HCT116 (cell line): ENCODE results near the gene CES5A. TPM values are rescaled to one million over a fixed set of nuclear protein-coding genes. Genes with fewer than 3 reads are reported as not detected.

Experiments used
- ATAC-seq: fragments of 200-7000 bp; cut with Tn5 transposase; 2 replicates; pipeline ENCODE4 v1.9.1; 2020; ENCODE audit warnings: mild to moderate bottlenecking, moderate library complexity
- BruUV-seq: library from RNA; stranded (reverse); fragments of 400-500 nt; replicated peaks from 2 replicates; lab custom pipeline; 2021; lab: Mats Ljungman, UMichigan
- CTCF ChIA-PET: fragments of 300-600 bp; sonication (Branson Sonifier 250); formaldehyde crosslinking; loops from one replicate; lab custom pipeline; 2021; ENCODE audit warnings: antibody characterized with exemption; lab: Charles Lee
- POLR2A ChIA-PET: fragments of 300-600, 350-600 bp; sonication (Branson Sonifier 250); formaldehyde crosslinking; loops from one replicate; lab custom pipeline; 2021; ENCODE audit warnings: antibody characterized with exemption; lab: Charles Lee
- RAD21 ChIA-PET, 2 experiments: fragments of 300-600 bp; sonication (Branson Sonifier 250); formaldehyde crosslinking; loops; one replicate each; lab custom pipeline; 2023; ENCODE audit warnings: low total read pairs in 2 of 2; ENCODE audit not compliant: uncharacterized antibody in 2 of 2, unreplicated experiment in 2 of 2, low non-redundant PET in 1 of 2; lab: Charles Lee
- DNase-seq: peaks from one replicate; pipeline ENCODE4 v3.0.0-alpha.2; 2010; ENCODE audit warnings: low read depth, low spot score
- H2AFZ ChIP-seq: fragments of 200-600 bp; shearing (Covaris generic), sonication (generic); 2 replicates; pipeline ENCODE4 v1.6.1; 2017; ENCODE audit warnings: low read depth, mixed run types, mixed read lengths, antibody characterized with exemption, low read length; ENCODE audit not compliant: poor library complexity, severe bottlenecking
- H3K27ac ChIP-seq: 2 replicates; pipeline ENCODE4 v1.5.1; 2012; ENCODE audit warnings: low read depth, low read length
- H3K27me3 ChIP-seq: fragments of 200-600 bp; sonication (generic); 2 replicates; pipeline ENCODE4 v1.6.1; 2016; ENCODE audit warnings: mixed run types, low read length, mixed read lengths; ENCODE audit not compliant: insufficient read depth
- H3K36me3 ChIP-seq, 2 experiments: fragments of 200-500 bp in 1 of 2; fragments of 200-600 bp in 1 of 2; sonication (Bioruptor generic) in 1 of 2; sonication (generic) in 1 of 2; 2 replicates each; pipeline versions ENCODE4 v1.5.1 to v1.6.1; 2014 to 2016; ENCODE audit warnings: low read length in 2 of 2, inconsistent platforms in 1 of 2, mixed read lengths in 1 of 2, mixed run types in 1 of 2; ENCODE audit not compliant: insufficient read depth in 2 of 2, control insufficient read depth in 1 of 2
- H3K4me1 ChIP-seq, 2 experiments: fragments of 200-600 bp in 1 of 2; sonication (generic) in 1 of 2; 2 replicates each; pipeline versions ENCODE4 v1.5.1 to v1.6.1; 2012 to 2017; ENCODE audit warnings: low read length in 2 of 2, inconsistent platforms in 1 of 2, mild to moderate bottlenecking in 1 of 2, mixed read lengths in 1 of 2, mixed run types in 1 of 2, moderate library complexity in 1 of 2; ENCODE audit not compliant: insufficient read depth in 2 of 2, control insufficient read depth in 1 of 2
- H3K4me2 ChIP-seq: fragments of 200-600 bp; sonication (generic); 2 replicates; pipeline ENCODE4 v1.6.1; 2017; ENCODE audit warnings: mixed run types, low read length, mixed read lengths
- H3K4me3 ChIP-seq, 2 experiments: fragments of 200-600 bp in 1 of 2; sonication (generic) in 1 of 2; replicated peaks in 1 of 2; 2 replicates each; pipeline ENCODE4 v1.5.1; 2011 to 2016; ENCODE audit warnings: low read length in 2 of 2, control low read depth in 1 of 2, low read depth in 1 of 2, mild to moderate bottlenecking in 1 of 2, mixed read lengths in 1 of 2, mixed run types in 1 of 2
- H3K79me2 ChIP-seq: fragments of 200-600 bp; sonication (generic); 2 replicates; pipeline ENCODE4 v1.6.1; 2017; ENCODE audit warnings: mild to moderate bottlenecking, mixed run types, low read length, moderate library complexity, mixed read lengths; ENCODE audit not compliant: insufficient read depth
- H3K9ac ChIP-seq: fragments of 200-600 bp; sonication (generic); 2 replicates; pipeline ENCODE4 v1.6.1; 2016; ENCODE audit warnings: low read length, mixed read lengths
- H3K9me2 ChIP-seq: fragments of 200-600 bp; sonication (generic), shearing (Covaris generic); 2 replicates; pipeline ENCODE4 v1.6.1; 2017; ENCODE audit warnings: mixed run types, mild to moderate bottlenecking, moderate library complexity; ENCODE audit not compliant: insufficient read depth
- H3K9me3 ChIP-seq, 2 experiments: fragments of 200-500 bp in 1 of 2; fragments of 200-600 bp in 1 of 2; sonication (Bioruptor generic) in 1 of 2; sonication (generic) in 1 of 2; 2 replicates each; pipeline ENCODE4 v1.6.1; 2014 to 2017; ENCODE audit warnings: low read length in 2 of 2, mixed read lengths in 2 of 2, inconsistent platforms in 1 of 2, low read depth in 1 of 2, mild to moderate bottlenecking in 1 of 2, mixed run types in 1 of 2, moderate library complexity in 1 of 2; ENCODE audit not compliant: control insufficient read depth in 1 of 2, insufficient read depth in 1 of 2
- H4K20me1 ChIP-seq: fragments of 200-600 bp; sonication (generic), shearing (Covaris generic); 2 replicates; pipeline ENCODE4 v1.6.1; 2017; ENCODE audit warnings: mixed run types, mild to moderate bottlenecking, moderate library complexity; ENCODE audit not compliant: insufficient read depth
- CEBPB ChIP-seq: IDR thresholded peaks from 2 replicates; pipeline ENCODE4 v1.6.1; 2012; ENCODE audit warnings: low read depth
- EZH2 ChIP-seq: fragments of 200-600 bp; sonication (generic); IDR thresholded peaks from 2 replicates; pipeline ENCODE4 v1.6.1; 2017; ENCODE audit warnings: antibody characterized with exemption, mixed run types
- EZH2phosphoT487 ChIP-seq: fragments of 200-600 bp; IDR thresholded peaks from 2 replicates; pipeline ENCODE4 v1.6.1; 2018; ENCODE audit warnings: antibody characterized with exemption, borderline replicate concordance
- JUND ChIP-seq: IDR thresholded peaks from 2 replicates; pipeline ENCODE4 v1.6.1; 2012
- POLR2A ChIP-seq: IDR thresholded peaks from 2 replicates; pipeline ENCODE4 v1.7.0; 2011; ENCODE audit warnings: borderline replicate concordance; ENCODE audit not compliant: insufficient read depth, insufficient read length; ENCODE audit errors: extremely low read depth
- POLR2AphosphoS5 ChIP-seq: IDR thresholded peaks from 2 replicates; pipeline ENCODE4 v1.6.1; 2011; ENCODE audit warnings: mild to moderate bottlenecking, low read depth, low read length, moderate library complexity
- RAD21 ChIP-seq: IDR thresholded peaks from 2 replicates; pipeline ENCODE4 v1.6.1; 2012; ENCODE audit warnings: low read depth, mild to moderate bottlenecking
- SP1 ChIP-seq: IDR thresholded peaks from 2 replicates; pipeline ENCODE4 v1.6.1; 2012; ENCODE audit warnings: low read depth
- intact Hi-C: fragments of 100-400 bp; cut with micrococcal nuclease; formaldehyde crosslinking; loops from 2 replicates; pipeline ENCODE4 v1.10.0; 2022
- total RNA-seq: library from RNA; stranded (reverse); gene quantifications from one replicate; pipeline ENCODE4 v1.2.1, GENCODE V29; 2021; ENCODE audit not compliant: unreplicated experiment
- TF ChIP-seq, protein P1 (sequence below), 3 experiments: fragments of 200-600 bp in 1 of 3; sonication (generic) in 1 of 3; IDR thresholded peaks in 2 of 3; conservative IDR thresholded peaks in 1 of 3; 2 replicates each; pipeline ENCODE4 v1.5.1; 2012 to 2017; ENCODE audit warnings: low read depth in 2 of 3, low read length in 2 of 3, antibody characterized with exemption in 1 of 3, borderline replicate concordance in 1 of 3, control low read depth in 1 of 3, mild to moderate bottlenecking in 1 of 3, mixed read lengths in 1 of 3, mixed run types in 1 of 3, moderate library complexity in 1 of 3; ENCODE audit not compliant: insufficient read depth in 1 of 3
- TF ChIP-seq, protein P2 (sequence below): IDR thresholded peaks from 2 replicates; pipeline ENCODE4 v1.6.1; 2012; ENCODE audit warnings: low read depth

Gene CES5A
- total RNA-seq, 1 experiment from 2014 or later, result not detected

DNA sequence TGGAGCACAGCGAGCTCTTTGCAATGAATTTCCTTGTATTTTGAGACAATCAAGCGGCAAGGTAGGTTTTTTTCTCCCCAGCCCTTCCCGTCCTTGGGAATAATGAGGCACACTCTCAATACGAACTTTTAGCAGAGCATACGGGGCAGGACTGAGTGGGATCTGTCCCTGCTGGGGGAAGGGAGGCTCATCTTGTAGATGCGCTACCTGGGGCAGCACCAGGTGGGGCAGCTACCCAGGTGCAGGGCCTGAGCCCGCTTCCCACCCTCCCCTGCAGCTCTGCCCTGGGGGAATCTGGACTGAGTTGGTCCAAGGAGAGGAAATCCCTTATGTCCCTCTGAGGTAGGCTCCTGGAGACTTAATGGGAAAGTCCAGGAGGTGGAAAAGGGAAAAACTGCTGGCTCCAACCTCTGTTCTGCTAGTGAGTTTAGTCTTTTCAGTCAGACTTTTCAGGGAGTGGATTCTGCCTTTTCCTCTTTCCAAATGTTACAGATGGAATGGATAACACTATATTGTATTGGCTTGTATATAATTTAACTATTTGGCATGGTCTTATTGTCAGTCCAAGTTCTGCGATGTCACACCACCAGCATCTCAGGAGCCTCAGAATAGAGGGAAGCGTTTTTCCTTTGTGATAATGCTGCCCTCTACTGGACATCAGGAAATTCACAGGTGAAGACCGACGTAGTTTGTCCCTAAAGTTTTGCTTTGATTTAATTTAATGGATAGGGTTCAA lies 32.6 kb downstream of the CES5A start:
- H3K79me2 ChIP-seq, result no peaks in the 10 kb centered on the region
- ATAC-seq (peak; percentile 76), DNase-seq (peak; percentile 18)
- no peak overlapping the region for H3K27ac ChIP-seq
- RAD21 ChIA-PET, result no interaction called here
- no peaks in the 10 kb centered on the region for H3K36me3 ChIP-seq
- no peaks in the 10 kb centered on the region for H3K4me1 ChIP-seq
- H3K9ac ChIP-seq, result no peak overlapping the region
- H2AFZ ChIP-seq, result no peak overlapping the region
- CTCF ChIA-PET, result interaction anchor here (0.7 to 1.6 kb wide), 3 partner anchors 130 to 378 kb away, joined by 3 to 15 read pairs (median 11); no protein-coding TSS in a partner anchor
- peaks cover 24% of the 10 kb centered on the region for H3K27me3 ChIP-seq
- intact Hi-C loops, result loop anchor here (1.0 to 5.0 kb wide), 3 partner anchors 130 to 377 kb away; no protein-coding TSS in a partner anchor
- POLR2A ChIA-PET, result interaction anchor here (1.0 kb wide), 1 partner anchor 130 kb away, joined by 3 read pairs; no protein-coding TSS in a partner anchor
- H3K9me3 ChIP-seq, result no peaks in the 10 kb centered on the region
- H3K4me3 ChIP-seq, result no peak overlapping the region
- BruUV-seq, result no TSS peak
- no peak overlapping the region for H3K4me2 ChIP-seq
- no peaks in the 10 kb centered on the region for H3K9me2 ChIP-seq
- no peaks in the 10 kb centered on the region for H4K20me1 ChIP-seq
- no peak for TF ChIP-seq EZH2phosphoT487
- TF ChIP-seq EZH2, result no peak
- TF ChIP-seq RAD21, result peak; percentile 77
- TF ChIP-seq, protein P1, sequence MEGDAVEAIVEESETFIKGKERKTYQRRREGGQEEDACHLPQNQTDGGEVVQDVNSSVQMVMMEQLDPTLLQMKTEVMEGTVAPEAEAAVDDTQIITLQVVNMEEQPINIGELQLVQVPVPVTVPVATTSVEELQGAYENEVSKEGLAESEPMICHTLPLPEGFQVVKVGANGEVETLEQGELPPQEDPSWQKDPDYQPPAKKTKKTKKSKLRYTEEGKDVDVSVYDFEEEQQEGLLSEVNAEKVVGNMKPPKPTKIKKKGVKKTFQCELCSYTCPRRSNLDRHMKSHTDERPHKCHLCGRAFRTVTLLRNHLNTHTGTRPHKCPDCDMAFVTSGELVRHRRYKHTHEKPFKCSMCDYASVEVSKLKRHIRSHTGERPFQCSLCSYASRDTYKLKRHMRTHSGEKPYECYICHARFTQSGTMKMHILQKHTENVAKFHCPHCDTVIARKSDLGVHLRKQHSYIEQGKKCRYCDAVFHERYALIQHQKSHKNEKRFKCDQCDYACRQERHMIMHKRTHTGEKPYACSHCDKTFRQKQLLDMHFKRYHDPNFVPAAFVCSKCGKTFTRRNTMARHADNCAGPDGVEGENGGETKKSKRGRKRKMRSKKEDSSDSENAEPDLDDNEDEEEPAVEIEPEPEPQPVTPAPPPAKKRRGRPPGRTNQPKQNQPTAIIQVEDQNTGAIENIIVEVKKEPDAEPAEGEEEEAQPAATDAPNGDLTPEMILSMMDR (IDR thresholded peaks at IDR 0.05 in 2 of 3, conservative IDR thresholded peaks at IDR 0.05 in 1 of 3; ENCODE audit: borderline replicate concordance in 1 of 3, insufficient read depth in 1 of 3, low read depth in 2 of 3, low read length in 2 of 3), result peak; percentile 58 to 75 (median 74); a peak in 5 of 6 replicates

DNA sequence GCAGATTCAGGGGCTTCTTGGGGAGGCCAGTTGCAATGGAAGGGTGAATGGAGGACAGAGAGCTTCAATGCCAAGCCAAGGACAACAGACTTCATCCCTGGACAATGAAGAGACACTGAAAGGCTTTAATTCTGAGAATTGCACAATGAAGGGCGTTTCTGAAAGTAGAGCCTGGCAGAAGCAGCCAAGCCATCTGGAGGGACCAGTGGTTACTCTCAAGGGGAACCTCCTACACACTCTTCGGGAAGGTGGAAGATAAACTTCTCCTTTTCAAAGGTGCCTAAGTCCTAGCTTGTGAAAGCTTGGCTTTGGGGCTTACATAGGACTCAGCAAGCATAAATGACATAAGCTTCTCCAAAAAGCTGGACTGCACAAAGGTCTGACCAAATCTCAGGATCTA lies 36.1 kb downstream of the CES5A start:
- Histone ChIP-seq H3K4me1 (no peaks in the 10 kb centered on the region), H3K27ac (no peak overlapping the region), H3K79me2 (no peaks in the 10 kb centered on the region), H3K4me2 (no peak overlapping the region), H3K9ac (no peak overlapping the region), H3K4me3 (no peak overlapping the region), H3K9me2 (no peaks in the 10 kb centered on the region), H3K36me3 (no peaks in the 10 kb centered on the region), H2AFZ (no peak overlapping the region), H4K20me1 (no peaks in the 10 kb centered on the region), H3K27me3 (peaks cover 5% of the 10 kb centered on the region; the same call in 1 of the 2 replicates), H3K9me3 (no peaks in the 10 kb centered on the region)
- no TSS peak for BruUV-seq
- ChIA-PET RAD21 (no interaction called here), POLR2A (no interaction called here), CTCF (no interaction called here)
- intact Hi-C loops, result no loop called here
- ATAC-seq (no peak), DNase-seq (no peak)
- TF ChIP-seq, protein P1 (IDR thresholded peaks at IDR 0.05 in 2 of 3, conservative IDR thresholded peaks at IDR 0.05 in 1 of 3; ENCODE audit: borderline replicate concordance in 1 of 3, insufficient read depth in 1 of 3, low read depth in 2 of 3, low read length in 2 of 3), result no peak
- TF ChIP-seq EZH2, result no peak
- no peak for TF ChIP-seq JUND
- no peak for TF ChIP-seq POLR2A
- TF ChIP-seq POLR2AphosphoS5, result no peak
- TF ChIP-seq, protein P2, sequence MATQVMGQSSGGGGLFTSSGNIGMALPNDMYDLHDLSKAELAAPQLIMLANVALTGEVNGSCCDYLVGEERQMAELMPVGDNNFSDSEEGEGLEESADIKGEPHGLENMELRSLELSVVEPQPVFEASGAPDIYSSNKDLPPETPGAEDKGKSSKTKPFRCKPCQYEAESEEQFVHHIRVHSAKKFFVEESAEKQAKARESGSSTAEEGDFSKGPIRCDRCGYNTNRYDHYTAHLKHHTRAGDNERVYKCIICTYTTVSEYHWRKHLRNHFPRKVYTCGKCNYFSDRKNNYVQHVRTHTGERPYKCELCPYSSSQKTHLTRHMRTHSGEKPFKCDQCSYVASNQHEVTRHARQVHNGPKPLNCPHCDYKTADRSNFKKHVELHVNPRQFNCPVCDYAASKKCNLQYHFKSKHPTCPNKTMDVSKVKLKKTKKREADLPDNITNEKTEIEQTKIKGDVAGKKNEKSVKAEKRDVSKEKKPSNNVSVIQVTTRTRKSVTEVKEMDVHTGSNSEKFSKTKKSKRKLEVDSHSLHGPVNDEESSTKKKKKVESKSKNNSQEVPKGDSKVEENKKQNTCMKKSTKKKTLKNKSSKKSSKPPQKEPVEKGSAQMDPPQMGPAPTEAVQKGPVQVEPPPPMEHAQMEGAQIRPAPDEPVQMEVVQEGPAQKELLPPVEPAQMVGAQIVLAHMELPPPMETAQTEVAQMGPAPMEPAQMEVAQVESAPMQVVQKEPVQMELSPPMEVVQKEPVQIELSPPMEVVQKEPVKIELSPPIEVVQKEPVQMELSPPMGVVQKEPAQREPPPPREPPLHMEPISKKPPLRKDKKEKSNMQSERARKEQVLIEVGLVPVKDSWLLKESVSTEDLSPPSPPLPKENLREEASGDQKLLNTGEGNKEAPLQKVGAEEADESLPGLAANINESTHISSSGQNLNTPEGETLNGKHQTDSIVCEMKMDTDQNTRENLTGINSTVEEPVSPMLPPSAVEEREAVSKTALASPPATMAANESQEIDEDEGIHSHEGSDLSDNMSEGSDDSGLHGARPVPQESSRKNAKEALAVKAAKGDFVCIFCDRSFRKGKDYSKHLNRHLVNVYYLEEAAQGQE, result no peak
- TF ChIP-seq SP1, result no peak
- TF ChIP-seq CEBPB, result no peak
- no peak for TF ChIP-seq RAD21
